Kidney glomerular epithelial cell (primary cell): ENCODE data around the gene DNAJC8.

ENCODE experiments used
- DNase-seq: peaks from one replicate; lab custom pipeline; 2025; lab: John Stamatoyannopoulos, UW

The DNAJC8 gene

GRCh38 chr1:28200234-28200873, 32.5 kb downstream of the DNAJC8 start:
- DNase-seq, result no peak

GRCh38 chr1:28199328-28200233, 33.2 kb downstream of the DNAJC8 start:
- no peak for DNase-seq

GRCh38 chr1:28197682-28198415, 35.0 kb downstream of the DNAJC8 start:
- no peak for DNase-seq

- DNase-seq, result no peak
Observed at GRCh38 chr1:28196330-28196729, 36.5 kb downstream of the DNAJC8 start.

GRCh38 chr1:28195780-28196179, 37.0 kb downstream of the DNAJC8 start:
- no peak for DNase-seq

GRCh38 chr1:28194326-28195035, 38.3 kb downstream of the DNAJC8 start:
- no peak for DNase-seq

- DNase-seq, result peak; percentile 5
Observed at GRCh38 chr1:28193701-28194161, 39.1 kb downstream of the DNAJC8 start.

GRCh38 chr1:28190996-28191645, 41.7 kb downstream of the DNAJC8 start:
- DNase-seq, result no peak

- no peak for DNase-seq
Observed at GRCh38 chr1:28190337-28190979, 42.4 kb downstream of the DNAJC8 start.

GRCh38 chr1:28185071-28185470, 47.8 kb downstream of the DNAJC8 start:
- no peak for DNase-seq

GRCh38 chr1:28180306-28181305, 52.2 kb downstream of the DNAJC8 start:
- no peak for DNase-seq

GRCh38 chr1:28178690-28179485, 53.9 kb downstream of the DNAJC8 start:
- no peak for DNase-seq

- no peak for DNase-seq
Observed at GRCh38 chr1:28176492-28177470, 56.0 kb downstream of the DNAJC8 start, which contains the start of gene PTAFR. TSS of gene PTAFR (minus strand) at chr1:28176690. CDS start at chr1:28151021, 25,669 bp downstream.

GRCh38 chr1:28175955-28176485, 56.8 kb downstream of the DNAJC8 start:
- no peak for DNase-seq

GRCh38 chr1:28173980-28174297, 58.9 kb downstream of the DNAJC8 start:
- no peak for DNase-seq

- no peak for DNase-seq
Observed at GRCh38 chr1:28173151-28173979, 59.5 kb downstream of the DNAJC8 start.
